K562 (cell line): ENCODE data around the gene LAMA4. TPM values are rescaled to one million over a fixed set of nuclear protein-coding genes. Genes with fewer than 3 reads are reported as not detected.

Experiments used
- ATAC-seq: fragments of 200-7000 bp; cut with Tn5 transposase; 3 replicates; pipeline ENCODE4 v1.9.1; 2020; ENCODE audit warnings: moderate library complexity
- BruUV-seq: library from RNA; stranded (reverse); fragments of 400-500 nt; replicated peaks from 2 replicates; lab custom pipeline; 2021; lab: Mats Ljungman, UMichigan
- CTCF ChIA-PET: fragments of 300-600 bp; formaldehyde crosslinking; extraction: SDS; loops from one replicate; lab custom pipeline; 2021; ENCODE audit warnings: low intra/inter-chr PET ratio; lab: Yijun Ruan, JAX
- POLR2A ChIA-PET: fragments of 300-600, 350-650 bp; sonication (Branson Sonifier 250); formaldehyde crosslinking; extraction: SDS; loops from one replicate; lab custom pipeline; 2021; ENCODE audit warnings: antibody characterized with exemption, inconsistent platforms; lab: Yijun Ruan, JAX
- DNase-seq, 4 experiments: peaks; one replicate each; pipeline versions ENCODE4 v3.0.0 to v3.0.0-alpha.2; 2011 to 2018; ENCODE audit warnings: low spot score in 3 of 4, mixed read lengths in 3 of 4; ENCODE audit errors: extremely low read depth in 1 of 4
- FAIRE-seq: peaks from 2 replicates; lab custom pipeline; 2011; peaks lifted over from hg19 to GRCh38; lab: Jason Lieb, UNC
- H2AFZ ChIP-seq: 2 replicates; pipeline ENCODE4 v1.6.0; 2011; ENCODE audit warnings: low read depth, low read length, control low read depth, inconsistent platforms
- H3K27ac ChIP-seq: fragments of 200-600 bp; 3 replicates; pipeline ENCODE4 v1.8.0; 2011; ENCODE audit warnings: low read depth, mild to moderate bottlenecking, control low read depth, inconsistent platforms, low read length, moderate library complexity, mixed read lengths; ENCODE audit errors: extremely low read depth
- H3K27me3 ChIP-seq, 2 experiments: fragments of 300-600 bp in 1 of 2; 2 replicates in 1 of 2; 3 replicates in 1 of 2; pipeline versions ENCODE4 v1.6.0 to v1.8.0; 2011; ENCODE audit warnings: inconsistent platforms in 2 of 2, low read length in 2 of 2, mild to moderate bottlenecking in 1 of 2, mixed read lengths in 1 of 2, moderate library complexity in 1 of 2; ENCODE audit not compliant: control insufficient read depth in 2 of 2, insufficient read depth in 2 of 2
- H3K36me3 ChIP-seq: fragments of 300-600 bp; 3 replicates; pipeline ENCODE4 v1.8.0; 2011; ENCODE audit warnings: mild to moderate bottlenecking, low read length, inconsistent platforms; ENCODE audit not compliant: control insufficient read depth, insufficient read depth
- H3K4me1 ChIP-seq, 2 experiments: fragments of 200-600 bp in 1 of 2; replicated peaks in 1 of 2; 2 replicates in 1 of 2; 3 replicates in 1 of 2; pipeline versions ENCODE4 v1.5.1 to v1.8.0; 2011; ENCODE audit warnings: inconsistent platforms in 2 of 2, low read length in 2 of 2, mild to moderate bottlenecking in 1 of 2, mixed read lengths in 1 of 2, moderate library complexity in 1 of 2; ENCODE audit not compliant: control insufficient read depth in 2 of 2, insufficient read depth in 2 of 2
- H3K4me2 ChIP-seq: 2 replicates; pipeline ENCODE4 v1.6.1; 2011; ENCODE audit warnings: low read length, control low read depth, inconsistent platforms, mixed read lengths; ENCODE audit not compliant: insufficient read depth
- H3K4me3 ChIP-seq: fragments of 200-600 bp; sonication (generic), shearing (Covaris generic); 2 replicates; pipeline ENCODE4 v1.5.1; 2016; ENCODE audit warnings: control low read depth, inconsistent platforms
- H3K79me2 ChIP-seq: fragments of 200-600 bp; 3 replicates; pipeline ENCODE4 v1.8.0; 2011; ENCODE audit warnings: low read length, inconsistent platforms; ENCODE audit not compliant: control insufficient read depth, insufficient read depth
- H3K9ac ChIP-seq, 2 experiments: 2 replicates each; pipeline versions ENCODE4 v1.6.0 to v1.6.1; 2011; ENCODE audit warnings: low read depth in 2 of 2, low read length in 2 of 2, control low read depth in 1 of 2, inconsistent platforms in 1 of 2, mild to moderate bottlenecking in 1 of 2, mixed read lengths in 1 of 2; ENCODE audit not compliant: insufficient read depth in 1 of 2
- H3K9me1 ChIP-seq: one replicate; pipeline ENCODE4 v1.6.0; 2011; ENCODE audit warnings: inconsistent platforms, mild to moderate bottlenecking, low read length, moderate library complexity; ENCODE audit not compliant: control insufficient read depth, insufficient read depth
- H3K9me3 ChIP-seq: replicated peaks from 2 replicates; pipeline ENCODE4 v1.5.1; 2011; ENCODE audit warnings: low read depth, low read length, inconsistent platforms; ENCODE audit not compliant: control insufficient read depth, insufficient read depth
- H4K20me1 ChIP-seq: replicated peaks from 2 replicates; pipeline ENCODE4 v1.6.1; 2011; ENCODE audit warnings: low read length, inconsistent platforms, mixed read lengths; ENCODE audit not compliant: control insufficient read depth, insufficient read depth
- CHCHD3 ChIP-seq: fragments of 250-450 bp; sonication (Bioruptor Pico); IDR thresholded peaks from 2 replicates; pipeline ENCODE4 v2.1.2; 2022; ENCODE audit warnings: mild to moderate bottlenecking
- CHD1 ChIP-seq: fragments of 200-600 bp; sonication (generic); IDR thresholded peaks from one replicate; pipeline ENCODE4 v1.6.1; 2012; ENCODE audit warnings: mild to moderate bottlenecking, moderate library complexity, low read length, inconsistent platforms
- ELK1 ChIP-seq: sonication (generic); formaldehyde crosslinking; IDR thresholded peaks from 2 replicates; pipeline ENCODE4 v1.8.1; 2022; ENCODE audit warnings: missing genetic modification reagents
- GATA2 ChIP-seq: sonication (generic); formaldehyde crosslinking; IDR thresholded peaks from 2 replicates; pipeline ENCODE4 v1.4.0; 2020; ENCODE audit warnings: mild to moderate bottlenecking, missing genetic modification reagents
- GMEB1 ChIP-seq: fragments of 250-450 bp; sonication (Bioruptor Pico); IDR thresholded peaks from 2 replicates; pipeline ENCODE4 v1.4.0; 2020; ENCODE audit warnings: mild to moderate bottlenecking
- POLR3G ChIP-seq: IDR thresholded peaks from 2 replicates; pipeline ENCODE4 v1.6.1; 2011; ENCODE audit not compliant: insufficient read length, insufficient replicate concordance; ENCODE audit errors: extremely low read depth
- SMAD3 ChIP-seq: fragments of 450-650 bp; formaldehyde crosslinking; conservative IDR thresholded peaks from 2 replicates; pipeline ENCODE4 v1.4.0; 2020; ENCODE audit warnings: mild to moderate bottlenecking
- SRSF1 ChIP-seq: fragments of 200-400 bp; formaldehyde crosslinking; IDR thresholded peaks from 2 replicates; pipeline ENCODE4 v1.6.1; 2017; ENCODE audit warnings: mild to moderate bottlenecking, low read depth, low read length, moderate library complexity
- TCF15 ChIP-seq: fragments of 250-450 bp; sonication (Bioruptor Pico); IDR thresholded peaks from 2 replicates; pipeline ENCODE4 v1.8.0; 2022; ENCODE audit warnings: moderate library complexity, mild to moderate bottlenecking, inconsistent platforms
- ZNF444 ChIP-seq: fragments of 250-450 bp; sonication (Bioruptor Pico); IDR thresholded peaks from 2 replicates; pipeline ENCODE4 v1.4.0; 2020; ENCODE audit warnings: mild to moderate bottlenecking, moderate library complexity
- ZNF561 ChIP-seq: fragments of 450-650 bp; formaldehyde crosslinking; conservative IDR thresholded peaks from 2 replicates; pipeline ENCODE4 v1.4.0; 2020; ENCODE audit warnings: mild to moderate bottlenecking, moderate library complexity
- ZNF696 ChIP-seq: fragments of 250-450 bp; sonication (Bioruptor Pico); conservative IDR thresholded peaks from 2 replicates; pipeline ENCODE4 v1.4.0; 2020; ENCODE audit warnings: mild to moderate bottlenecking, moderate library complexity
- WGBS: fragments of 100-300 bp; shearing (Covaris generic); methylation state at CpG from one replicate; pipeline ENCODE4 v1.1.6; 2016; ENCODE audit warnings: low coverage, mixed read lengths; ENCODE audit not compliant: insufficient coverage; ENCODE audit errors: missing lambda C conversion rate; 5-methylcytosine and 5-hydroxymethylcytosine counted together
- in situ Hi-C: fragments of 300-500 bp; cut with MboI; formaldehyde crosslinking; loops from 4 replicates; pipeline ENCODE4 v1.15.0; 2018; ENCODE audit warnings: inconsistent platforms, mixed read lengths
- intact Hi-C: fragments of 100-400 bp; cut with micrococcal nuclease; formaldehyde crosslinking; loops from 2 replicates; pipeline ENCODE4 v1.14.2; 2022
- polyA plus RNA-seq, 8 experiments: library from polyadenylated mRNA; depleted of rRNA in 4 of 8; stranded (reverse) in 5 of 8; unstranded in 3 of 8; fragments of >200 nt; fragmentation: Nextera tagmentation in 2 of 8; fragmentation: Illumina TruSeq in 1 of 8; extraction: Ambion mirVana in 2 of 8; extraction: Trizol in 1 of 8; gene quantifications; 2 replicates each; pipeline versions ENCODE4 v1.2.1 to v1.2.3, GENCODE V29; 2011 to 2014; ENCODE audit warnings: inconsistent platforms in 1 of 8, missing spikeins in 1 of 8
- total RNA-seq, 7 experiments: library from RNA; depleted of rRNA in 6 of 7; stranded (reverse); fragments of >200 nt in 6 of 7; fragmentation: Illumina TruSeq in 2 of 7; extraction: Trizol in 2 of 7; gene quantifications; 2 replicates each; pipeline versions ENCODE4 v1.2.1 to v1.2.3, GENCODE V29; 2011 to 2021; ENCODE audit warnings: low replicate concordance in 1 of 7

Gene LAMA4
- total and polyA plus RNA-seq, 9 of the 15 experiments (the other 6 are each of a cell fraction or from before 2014, with no cell fraction given): 0.05 to 2.9 (median 0.51) TPM

- TF ChIP-seq GATA2 (CRISPR knock-in tag) (no peak), ZNF444 (no peak), GMEB1 (no peak), ZNF696 (CRISPR knock-in tag) (no peak), ELK1 (no peak)
These were observed 100.3 kb downstream of the LAMA4 start (continued) for GRCh38 chr6:112153926-112154607.

GRCh38 chr6:112150363-112150762, 104.0 kb downstream of the LAMA4 start:
- WGBS: 4% methylated on average over 5 of the region's 5 CpGs
- no peaks in the 10 kb centered on the region for H4K20me1 ChIP-seq
- in situ Hi-C loops (no loop called here), intact Hi-C loops (no loop called here)
- CTCF ChIA-PET: no interaction called here
- no peak for FAIRE-seq
- no peak overlapping the region for H3K4me3 ChIP-seq
- no peak overlapping the region for H2AFZ ChIP-seq
- POLR2A ChIA-PET: no interaction called here
- no peak for TF ChIP-seq SRSF1
- TF ChIP-seq SMAD3 (CRISPR knock-in tag): no peak
- no peak for TF ChIP-seq POLR3G
- TF ChIP-seq CHCHD3 (CRISPR knock-in tag): no peak
- no peak for TF ChIP-seq TCF15 (CRISPR knock-in tag)
- TF ChIP-seq CHD1: no peak
- TF ChIP-seq ZNF561 (CRISPR knock-in tag): no peak
- H3K36me3 ChIP-seq: no peaks in the 10 kb centered on the region
- peaks cover 0 to 2% of the 10 kb centered on the region in 2 experiments; a peak in 3 of 5 replicates for H3K27me3 ChIP-seq
- peak in 1 of 4 experiments; percentile 27 for DNase-seq
- no peak overlapping the region for H3K27ac ChIP-seq
- H3K9ac ChIP-seq: no peak overlapping the region
- no TSS peak for BruUV-seq
- H3K9me3 ChIP-seq: no peaks in the 10 kb centered on the region
- peak; percentile 63; the same call in 2 of the 3 replicates for ATAC-seq
- no peaks in the 10 kb centered on the region for H3K4me1 ChIP-seq
- H3K4me2 ChIP-seq: no peak overlapping the region
- H3K9me1 ChIP-seq: no peaks in the 10 kb centered on the region
- no peaks in the 10 kb centered on the region for H3K79me2 ChIP-seq
